HCT116 (cell line): ENCODE data around the gene TLR5. TPM values are rescaled to one million over a fixed set of nuclear protein-coding genes. Genes with fewer than 3 reads are reported as not detected.
"Not testable (repeated sequence)": the region's sequence is repeated elsewhere in the genome, so short reads cannot be mapped to it uniquely, and the experiment has no call there.

Source experiments
- ATAC-seq: fragments of 200-7000 bp; cut with Tn5 transposase; 2 replicates; pipeline ENCODE4 v1.9.1; 2020; ENCODE audit warnings: mild to moderate bottlenecking, moderate library complexity
- BruUV-seq: library from RNA; stranded (reverse); fragments of 400-500 nt; replicated peaks from 2 replicates; lab custom pipeline; 2021; lab: Mats Ljungman, UMichigan
- CTCF ChIA-PET: fragments of 300-600 bp; sonication (Branson Sonifier 250); formaldehyde crosslinking; loops from one replicate; lab custom pipeline; 2021; ENCODE audit warnings: antibody characterized with exemption; lab: Charles Lee
- POLR2A ChIA-PET: fragments of 300-600, 350-600 bp; sonication (Branson Sonifier 250); formaldehyde crosslinking; loops from one replicate; lab custom pipeline; 2021; ENCODE audit warnings: antibody characterized with exemption; lab: Charles Lee
- RAD21 ChIA-PET, 2 experiments: fragments of 300-600 bp; sonication (Branson Sonifier 250); formaldehyde crosslinking; loops; one replicate each; lab custom pipeline; 2023; ENCODE audit warnings: low total read pairs in 2 of 2; ENCODE audit not compliant: uncharacterized antibody in 2 of 2, unreplicated experiment in 2 of 2, low non-redundant PET in 1 of 2; lab: Charles Lee
- DNase-seq: peaks from one replicate; pipeline ENCODE4 v3.0.0-alpha.2; 2010; ENCODE audit warnings: low read depth, low spot score
- H2AFZ ChIP-seq: fragments of 200-600 bp; shearing (Covaris generic), sonication (generic); 2 replicates; pipeline ENCODE4 v1.6.1; 2017; ENCODE audit warnings: low read depth, mixed run types, mixed read lengths, antibody characterized with exemption, low read length; ENCODE audit not compliant: poor library complexity, severe bottlenecking
- H3K27ac ChIP-seq: 2 replicates; pipeline ENCODE4 v1.5.1; 2012; ENCODE audit warnings: low read depth, low read length
- H3K27me3 ChIP-seq: fragments of 200-600 bp; sonication (generic); 2 replicates; pipeline ENCODE4 v1.6.1; 2016; ENCODE audit warnings: mixed run types, low read length, mixed read lengths; ENCODE audit not compliant: insufficient read depth
- H3K36me3 ChIP-seq, 2 experiments: fragments of 200-500 bp in 1 of 2; fragments of 200-600 bp in 1 of 2; sonication (Bioruptor generic) in 1 of 2; sonication (generic) in 1 of 2; 2 replicates each; pipeline versions ENCODE4 v1.5.1 to v1.6.1; 2014 to 2016; ENCODE audit warnings: low read length in 2 of 2, inconsistent platforms in 1 of 2, mixed read lengths in 1 of 2, mixed run types in 1 of 2; ENCODE audit not compliant: insufficient read depth in 2 of 2, control insufficient read depth in 1 of 2
- H3K4me1 ChIP-seq, 2 experiments: fragments of 200-600 bp in 1 of 2; sonication (generic) in 1 of 2; 2 replicates each; pipeline versions ENCODE4 v1.5.1 to v1.6.1; 2012 to 2017; ENCODE audit warnings: low read length in 2 of 2, inconsistent platforms in 1 of 2, mild to moderate bottlenecking in 1 of 2, mixed read lengths in 1 of 2, mixed run types in 1 of 2, moderate library complexity in 1 of 2; ENCODE audit not compliant: insufficient read depth in 2 of 2, control insufficient read depth in 1 of 2
- H3K4me2 ChIP-seq: fragments of 200-600 bp; sonication (generic); 2 replicates; pipeline ENCODE4 v1.6.1; 2017; ENCODE audit warnings: mixed run types, low read length, mixed read lengths
- H3K4me3 ChIP-seq, 2 experiments: fragments of 200-600 bp in 1 of 2; sonication (generic) in 1 of 2; replicated peaks in 1 of 2; 2 replicates each; pipeline ENCODE4 v1.5.1; 2011 to 2016; ENCODE audit warnings: low read length in 2 of 2, control low read depth in 1 of 2, low read depth in 1 of 2, mild to moderate bottlenecking in 1 of 2, mixed read lengths in 1 of 2, mixed run types in 1 of 2
- H3K79me2 ChIP-seq: fragments of 200-600 bp; sonication (generic); 2 replicates; pipeline ENCODE4 v1.6.1; 2017; ENCODE audit warnings: mild to moderate bottlenecking, mixed run types, low read length, moderate library complexity, mixed read lengths; ENCODE audit not compliant: insufficient read depth
- H3K9ac ChIP-seq: fragments of 200-600 bp; sonication (generic); 2 replicates; pipeline ENCODE4 v1.6.1; 2016; ENCODE audit warnings: low read length, mixed read lengths
- H3K9me2 ChIP-seq: fragments of 200-600 bp; sonication (generic), shearing (Covaris generic); 2 replicates; pipeline ENCODE4 v1.6.1; 2017; ENCODE audit warnings: mixed run types, mild to moderate bottlenecking, moderate library complexity; ENCODE audit not compliant: insufficient read depth
- H3K9me3 ChIP-seq, 2 experiments: fragments of 200-500 bp in 1 of 2; fragments of 200-600 bp in 1 of 2; sonication (Bioruptor generic) in 1 of 2; sonication (generic) in 1 of 2; 2 replicates each; pipeline ENCODE4 v1.6.1; 2014 to 2017; ENCODE audit warnings: low read length in 2 of 2, mixed read lengths in 2 of 2, inconsistent platforms in 1 of 2, low read depth in 1 of 2, mild to moderate bottlenecking in 1 of 2, mixed run types in 1 of 2, moderate library complexity in 1 of 2; ENCODE audit not compliant: control insufficient read depth in 1 of 2, insufficient read depth in 1 of 2
- H4K20me1 ChIP-seq: fragments of 200-600 bp; sonication (generic), shearing (Covaris generic); 2 replicates; pipeline ENCODE4 v1.6.1; 2017; ENCODE audit warnings: mixed run types, mild to moderate bottlenecking, moderate library complexity; ENCODE audit not compliant: insufficient read depth
- CTCF ChIP-seq, 3 experiments: fragments of 200-600 bp in 1 of 3; sonication (generic) in 1 of 3; IDR thresholded peaks in 2 of 3; conservative IDR thresholded peaks in 1 of 3; 2 replicates each; pipeline ENCODE4 v1.5.1; 2012 to 2017; ENCODE audit warnings: low read depth in 2 of 3, low read length in 2 of 3, antibody characterized with exemption in 1 of 3, borderline replicate concordance in 1 of 3, control low read depth in 1 of 3, mild to moderate bottlenecking in 1 of 3, mixed read lengths in 1 of 3, mixed run types in 1 of 3, moderate library complexity in 1 of 3; ENCODE audit not compliant: insufficient read depth in 1 of 3
- EZH2 ChIP-seq: fragments of 200-600 bp; sonication (generic); IDR thresholded peaks from 2 replicates; pipeline ENCODE4 v1.6.1; 2017; ENCODE audit warnings: antibody characterized with exemption, mixed run types
- EZH2phosphoT487 ChIP-seq: fragments of 200-600 bp; IDR thresholded peaks from 2 replicates; pipeline ENCODE4 v1.6.1; 2018; ENCODE audit warnings: antibody characterized with exemption, borderline replicate concordance
- POLR2A ChIP-seq: IDR thresholded peaks from 2 replicates; pipeline ENCODE4 v1.7.0; 2011; ENCODE audit warnings: borderline replicate concordance; ENCODE audit not compliant: insufficient read depth, insufficient read length; ENCODE audit errors: extremely low read depth
- POLR2AphosphoS5 ChIP-seq: IDR thresholded peaks from 2 replicates; pipeline ENCODE4 v1.6.1; 2011; ENCODE audit warnings: mild to moderate bottlenecking, low read depth, low read length, moderate library complexity
- RAD21 ChIP-seq: IDR thresholded peaks from 2 replicates; pipeline ENCODE4 v1.6.1; 2012; ENCODE audit warnings: low read depth, mild to moderate bottlenecking
- SIN3A ChIP-seq: IDR thresholded peaks from 2 replicates; pipeline ENCODE4 v1.6.1; 2012; ENCODE audit warnings: low read depth
- YY1 ChIP-seq: IDR thresholded peaks from 2 replicates; pipeline ENCODE4 v1.6.1; 2011; ENCODE audit warnings: low read length, low read depth, moderate library complexity, mild to moderate bottlenecking; ENCODE audit not compliant: insufficient replicate concordance; ENCODE audit errors: extremely low read depth
- ZBTB33 ChIP-seq: IDR thresholded peaks from 2 replicates; pipeline ENCODE4 v1.6.1; 2011; ENCODE audit warnings: mild to moderate bottlenecking, low read length, moderate library complexity; ENCODE audit not compliant: insufficient replicate concordance; ENCODE audit errors: extremely low read depth
- ZNF274 ChIP-seq: fragments of 200-500 bp; sonication (Bioruptor generic); IDR thresholded peaks from 2 replicates; pipeline ENCODE4 v1.6.1; 2014; ENCODE audit warnings: mild to moderate bottlenecking, low read depth, low read length, inconsistent platforms
- intact Hi-C: fragments of 100-400 bp; cut with micrococcal nuclease; formaldehyde crosslinking; loops from 2 replicates; pipeline ENCODE4 v1.10.0; 2022
- total RNA-seq: library from RNA; stranded (reverse); gene quantifications from one replicate; pipeline ENCODE4 v1.2.1, GENCODE V29; 2021; ENCODE audit not compliant: unreplicated experiment
- TF ChIP-seq, protein P1 (sequence below): IDR thresholded peaks from 2 replicates; pipeline ENCODE4 v1.6.1; 2012; ENCODE audit warnings: low read depth

Gene TLR5
- total RNA-seq, 1 experiment from 2014 or later, result 1.2 TPM

- RAD21 ChIA-PET, result interaction anchor here (0.6 to 1.3 kb wide), 2 partner anchors 41 to 184 kb away, joined by 3 read pairs; no protein-coding TSS in a partner anchor
- no peaks in the 10 kb centered on the region for H3K9me3 ChIP-seq
- H3K27me3 ChIP-seq, result peaks cover 7% of the 10 kb centered on the region; the same call in 1 of the 2 replicates
- no peaks in the 10 kb centered on the region for H3K79me2 ChIP-seq
- H2AFZ ChIP-seq, result no peak overlapping the region
- H3K9ac ChIP-seq, result no peak overlapping the region
- TF ChIP-seq EZH2 (no peak), ZNF274 (no peak), CTCF (IDR thresholded peaks at IDR 0.05 in 2 of 3, conservative IDR thresholded peaks at IDR 0.05 in 1 of 3; ENCODE audit: borderline replicate concordance in 1 of 3, insufficient read depth in 1 of 3, low read depth in 2 of 3, low read length in 2 of 3) (peak; percentile 38 to 43 (median 39); a peak in 5 of 6 replicates), RAD21 (peak; percentile 74), YY1 (no peak), SIN3A (no peak), POLR2AphosphoS5 (no peak), EZH2phosphoT487 (no peak), POLR2A (no peak), ZBTB33 (no peak)
- TF ChIP-seq, protein P1, sequence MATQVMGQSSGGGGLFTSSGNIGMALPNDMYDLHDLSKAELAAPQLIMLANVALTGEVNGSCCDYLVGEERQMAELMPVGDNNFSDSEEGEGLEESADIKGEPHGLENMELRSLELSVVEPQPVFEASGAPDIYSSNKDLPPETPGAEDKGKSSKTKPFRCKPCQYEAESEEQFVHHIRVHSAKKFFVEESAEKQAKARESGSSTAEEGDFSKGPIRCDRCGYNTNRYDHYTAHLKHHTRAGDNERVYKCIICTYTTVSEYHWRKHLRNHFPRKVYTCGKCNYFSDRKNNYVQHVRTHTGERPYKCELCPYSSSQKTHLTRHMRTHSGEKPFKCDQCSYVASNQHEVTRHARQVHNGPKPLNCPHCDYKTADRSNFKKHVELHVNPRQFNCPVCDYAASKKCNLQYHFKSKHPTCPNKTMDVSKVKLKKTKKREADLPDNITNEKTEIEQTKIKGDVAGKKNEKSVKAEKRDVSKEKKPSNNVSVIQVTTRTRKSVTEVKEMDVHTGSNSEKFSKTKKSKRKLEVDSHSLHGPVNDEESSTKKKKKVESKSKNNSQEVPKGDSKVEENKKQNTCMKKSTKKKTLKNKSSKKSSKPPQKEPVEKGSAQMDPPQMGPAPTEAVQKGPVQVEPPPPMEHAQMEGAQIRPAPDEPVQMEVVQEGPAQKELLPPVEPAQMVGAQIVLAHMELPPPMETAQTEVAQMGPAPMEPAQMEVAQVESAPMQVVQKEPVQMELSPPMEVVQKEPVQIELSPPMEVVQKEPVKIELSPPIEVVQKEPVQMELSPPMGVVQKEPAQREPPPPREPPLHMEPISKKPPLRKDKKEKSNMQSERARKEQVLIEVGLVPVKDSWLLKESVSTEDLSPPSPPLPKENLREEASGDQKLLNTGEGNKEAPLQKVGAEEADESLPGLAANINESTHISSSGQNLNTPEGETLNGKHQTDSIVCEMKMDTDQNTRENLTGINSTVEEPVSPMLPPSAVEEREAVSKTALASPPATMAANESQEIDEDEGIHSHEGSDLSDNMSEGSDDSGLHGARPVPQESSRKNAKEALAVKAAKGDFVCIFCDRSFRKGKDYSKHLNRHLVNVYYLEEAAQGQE, result no peak
- TF ChIP-seq, all 23 proteins: peak for 2
- DNase-seq (peak; percentile 15), ATAC-seq (peak; percentile 83)
- no peaks in the 10 kb centered on the region for H4K20me1 ChIP-seq
- H3K27ac ChIP-seq, result no peak overlapping the region
- H3K4me3 ChIP-seq, result no peak overlapping the region
- H3K9me2 ChIP-seq, result no peaks in the 10 kb centered on the region
- BruUV-seq, result no TSS peak
- no peaks in the 10 kb centered on the region for H3K4me1 ChIP-seq
- intact Hi-C loops, result no loop called here
- POLR2A ChIA-PET, result no interaction called here
- no peaks in the 10 kb centered on the region for H3K36me3 ChIP-seq
- CTCF ChIA-PET, result interaction anchor here (0.9 to 2.3 kb wide), 10 partner anchors 11 to 509 kb away, joined by 3 to 8 read pairs (median 4); no protein-coding TSS in a partner anchor
- no peak overlapping the region for H3K4me2 ChIP-seq
These were observed 32.0 kb upstream of the TLR5 start for GRCh38 chr1:223175032-223175431.

GRCh38 chr1:223169458-223169857 lies 26.4 kb upstream of the TLR5 start:
- ATAC-seq, intact Hi-C loops, H3K4me3 ChIP-seq, H3K36me3 ChIP-seq, CTCF ChIA-PET, H3K4me1 ChIP-seq, H3K9ac ChIP-seq, H3K27ac ChIP-seq, H2AFZ ChIP-seq, H3K9me3 ChIP-seq, H3K27me3 ChIP-seq, H4K20me1 ChIP-seq, POLR2A ChIA-PET, BruUV-seq, H3K9me2 ChIP-seq, RAD21 ChIA-PET, DNase-seq, H3K79me2 ChIP-seq, H3K4me2 ChIP-seq: not testable (repeated sequence)
